ENCODE results near the gene CACNA1G. TPM values are rescaled to one million over a fixed set of nuclear protein-coding genes. Genes with fewer than 3 reads are reported as not detected.

Gene CACNA1G
- total RNA-seq, 2 experiments from 2014 or later = not detected

DNA sequence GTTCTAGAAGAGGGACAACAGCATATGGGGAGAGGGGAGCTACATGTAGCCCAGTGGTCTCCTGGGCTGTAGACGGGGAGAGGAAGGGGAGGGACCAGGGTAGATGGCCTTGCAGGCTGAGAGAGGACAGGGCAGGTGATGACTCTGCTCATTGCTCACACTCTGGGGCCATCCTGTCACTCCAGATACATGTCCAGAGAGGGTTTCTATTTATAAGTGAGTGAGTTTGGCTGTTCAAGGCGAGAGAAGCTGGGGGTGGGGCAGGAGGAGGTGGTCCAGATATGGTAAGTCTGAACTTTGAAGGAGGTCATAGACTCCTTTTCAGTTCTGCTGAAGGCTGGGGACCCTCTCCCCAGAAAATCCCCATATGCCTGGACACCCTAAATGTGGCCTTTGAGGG is 22.2 kb downstream of the CACNA1G start:
- Mint-ChIP-seq H3K4me3 (no peak overlapping the region), H3K4me1 (no peaks in the 10 kb centered on the region), H3K27me3 (peaks cover 22% of the 10 kb centered on the region), H3K27ac (no peak overlapping the region), H3K9me3 (no peaks in the 10 kb centered on the region), H3K36me3 (ENCODE audit: low read depth) (no peaks in the 10 kb centered on the region)
- ChIA-PET POLR2A (no interaction called here), CTCF (no interaction called here)
- no peak for DNase-seq

DNA sequence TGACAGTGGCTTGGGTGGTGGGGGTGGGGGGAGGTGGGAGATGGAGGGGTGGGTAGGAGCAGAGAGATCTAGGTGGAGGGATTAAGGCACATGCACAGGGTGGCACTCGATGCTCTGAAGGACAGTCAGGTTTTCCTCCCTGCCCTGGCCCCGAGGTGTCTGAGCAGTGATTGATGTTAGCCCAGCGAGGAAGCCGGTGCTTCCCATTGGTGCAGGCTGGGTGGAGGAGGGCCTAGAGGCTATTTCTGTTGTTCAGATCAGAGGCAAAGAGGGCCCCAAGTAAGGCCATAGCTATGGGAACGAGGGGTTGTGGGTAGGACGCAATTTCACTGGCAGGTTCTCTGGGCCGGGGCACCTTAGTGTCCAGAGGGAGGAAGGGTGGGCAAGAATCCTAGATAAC is 23.1 kb downstream of the CACNA1G start:
- DNase-seq = no peak
- Mint-ChIP-seq H3K27me3 (peaks cover 21% of the 10 kb centered on the region), H3K27ac (no peak overlapping the region), H3K36me3 (ENCODE audit: low read depth) (no peaks in the 10 kb centered on the region), H3K9me3 (no peaks in the 10 kb centered on the region), H3K4me1 (no peaks in the 10 kb centered on the region), H3K4me3 (no peak overlapping the region)
- CTCF ChIA-PET = no interaction called here
- POLR2A ChIA-PET = no interaction called here

DNA sequence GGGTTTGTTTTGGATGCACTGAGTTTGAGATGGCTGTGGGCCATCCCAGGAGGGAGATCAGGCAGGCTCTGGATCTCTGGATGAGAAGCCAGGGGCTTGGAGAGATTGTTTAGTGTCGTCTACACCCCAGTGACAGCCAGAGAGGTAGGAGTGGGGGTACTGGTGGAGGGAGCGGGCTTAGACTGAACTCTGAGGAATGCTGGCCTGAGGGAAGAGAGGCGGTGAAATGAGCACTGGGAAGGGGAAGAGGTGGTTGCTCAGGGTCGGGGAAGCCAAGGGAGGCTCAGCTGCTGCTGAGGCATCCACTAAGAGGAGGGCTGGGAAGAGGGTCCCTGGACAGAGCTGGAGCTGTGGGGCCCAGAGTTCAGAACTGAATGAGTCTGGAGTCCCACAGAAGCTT is 23.6 kb downstream of the CACNA1G start:
- DNase-seq = no peak
- Mint-ChIP-seq H3K27me3 (peaks cover 17% of the 10 kb centered on the region), H3K36me3 (ENCODE audit: low read depth) (no peaks in the 10 kb centered on the region), H3K27ac (no peak overlapping the region), H3K4me3 (no peak overlapping the region), H3K4me1 (no peaks in the 10 kb centered on the region), H3K9me3 (no peaks in the 10 kb centered on the region)
- CTCF ChIA-PET = no interaction called here
- POLR2A ChIA-PET = no interaction called here

DNA sequence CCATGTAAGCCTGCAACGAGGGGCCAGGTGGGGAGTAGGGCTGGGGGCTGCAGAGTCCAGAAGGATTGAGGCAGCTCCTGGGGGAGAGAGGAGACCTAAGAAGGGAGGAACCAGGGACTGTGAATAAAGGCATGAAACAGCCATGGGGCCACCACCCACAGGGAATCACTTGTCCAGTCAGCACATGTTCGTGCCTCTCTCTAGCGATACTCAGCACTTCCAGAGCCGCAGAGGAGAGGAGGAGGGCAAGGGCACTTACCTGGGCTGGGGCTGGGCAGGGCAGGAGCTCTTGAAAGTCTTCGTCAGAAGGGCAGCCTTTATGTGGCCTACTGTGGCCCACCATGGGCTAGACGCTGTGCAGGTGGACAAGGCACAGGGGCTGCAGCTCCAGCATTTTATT is 24.2 kb downstream of the CACNA1G start:
- Mint-ChIP-seq H3K36me3 (ENCODE audit: low read depth) (no peaks in the 10 kb centered on the region), H3K9me3 (no peaks in the 10 kb centered on the region), H3K4me3 (no peak overlapping the region), H3K27ac (no peak overlapping the region), H3K4me1 (no peaks in the 10 kb centered on the region), H3K27me3 (peaks cover 17% of the 10 kb centered on the region)
- ChIA-PET POLR2A (no interaction called here), CTCF (no interaction called here)
- DNase-seq = no peak

DNA sequence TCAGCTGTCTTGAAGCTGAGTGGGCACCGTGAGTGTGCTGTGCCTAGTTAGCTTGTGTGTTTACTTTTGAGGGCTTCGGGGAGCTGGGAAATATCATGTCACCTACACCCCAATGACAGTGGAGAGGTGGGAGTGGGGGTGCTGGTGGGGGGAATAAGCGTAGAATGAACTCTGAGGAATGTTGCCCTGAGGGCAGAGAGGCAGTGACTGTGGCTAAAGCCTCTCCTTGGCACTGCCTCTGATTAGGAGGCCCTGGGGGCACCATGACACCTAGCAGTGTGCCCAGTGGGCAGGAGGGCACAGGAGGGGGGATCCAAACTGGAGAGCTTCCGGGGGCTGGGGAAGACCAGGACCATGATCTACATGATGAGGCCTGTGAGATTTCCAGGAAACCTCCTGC is 24.8 kb downstream of the CACNA1G start:
- H3K4me3 Mint-ChIP-seq = no peak overlapping the region
- H3K4me1 Mint-ChIP-seq = no peaks in the 10 kb centered on the region
- no peaks in the 10 kb centered on the region for H3K9me3 Mint-ChIP-seq
- CTCF ChIA-PET = no interaction called here
- H3K27ac Mint-ChIP-seq = no peak overlapping the region
- H3K36me3 Mint-ChIP-seq (ENCODE audit: low read depth) = no peaks in the 10 kb centered on the region
- POLR2A ChIA-PET = no interaction called here
- no peak for DNase-seq
- peaks cover 17% of the 10 kb centered on the region for H3K27me3 Mint-ChIP-seq

DNA sequence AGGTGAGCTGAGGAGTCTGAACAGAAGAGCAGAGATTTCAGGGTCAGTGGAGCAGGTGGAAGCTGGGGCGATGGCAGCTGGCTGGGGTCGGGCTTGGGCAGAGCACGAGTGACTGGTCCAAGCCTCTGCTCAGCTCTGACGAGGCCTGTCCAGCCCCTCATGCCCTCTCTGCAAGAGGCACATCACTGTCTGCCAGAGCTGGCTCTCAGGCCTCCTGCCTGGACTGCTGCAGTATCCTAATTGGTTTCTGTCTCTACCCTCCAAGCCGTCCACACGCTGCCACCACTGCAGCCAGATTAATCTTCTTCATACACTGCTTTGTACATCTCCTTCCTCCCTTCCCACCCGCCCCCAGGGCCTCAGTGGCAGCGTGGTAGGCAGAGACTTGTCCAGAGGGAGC is 25.4 kb downstream of the CACNA1G start:
- DNase-seq = no peak
- POLR2A ChIA-PET = no interaction called here
- H3K4me1 Mint-ChIP-seq = no peaks in the 10 kb centered on the region
- peaks cover 17% of the 10 kb centered on the region for H3K27me3 Mint-ChIP-seq
- no peak overlapping the region for H3K4me3 Mint-ChIP-seq
- H3K9me3 Mint-ChIP-seq = no peaks in the 10 kb centered on the region
- CTCF ChIA-PET = no interaction called here
- H3K27ac Mint-ChIP-seq = no peak overlapping the region
- no peaks in the 10 kb centered on the region for H3K36me3 Mint-ChIP-seq (ENCODE audit: low read depth)

DNA sequence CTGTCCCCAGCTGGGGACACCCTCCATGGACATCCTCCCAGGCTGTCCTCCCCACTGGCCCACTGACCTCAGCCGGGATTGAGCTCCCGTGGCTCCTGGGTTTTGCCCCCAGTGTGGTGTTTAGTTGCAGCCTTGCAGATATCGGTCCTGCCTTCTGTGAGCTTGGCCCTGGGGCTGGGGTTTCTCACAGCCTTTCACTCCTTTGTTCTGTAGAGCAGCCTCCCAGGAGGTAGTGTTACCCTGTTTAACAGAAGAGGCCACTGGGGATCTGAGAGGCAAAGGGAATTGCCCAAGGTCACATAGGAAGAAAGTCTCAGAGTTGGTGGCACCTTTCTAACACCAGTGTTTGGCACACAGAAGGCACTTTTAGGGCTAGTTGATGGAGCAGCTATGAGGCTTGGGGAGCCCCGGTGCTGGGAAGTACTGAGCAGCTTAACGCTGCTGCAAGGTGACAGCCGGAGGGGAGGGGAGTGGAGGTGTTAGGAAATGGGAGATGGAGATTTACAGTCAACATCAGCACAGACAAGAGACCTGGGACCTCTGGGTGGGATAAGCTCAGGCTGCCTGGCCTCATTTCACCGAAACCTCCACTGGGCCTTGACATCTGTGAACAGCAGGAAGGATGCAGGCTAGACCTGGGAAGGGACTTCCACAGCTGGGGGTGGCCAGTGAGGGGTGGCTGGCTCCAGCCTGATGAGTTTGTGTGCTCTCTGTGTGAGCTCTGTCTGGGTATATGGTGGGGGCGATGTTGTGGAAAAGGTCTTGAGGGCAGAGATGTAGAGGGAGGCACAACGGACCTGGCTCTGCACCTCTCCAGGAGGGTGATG is 26.1 kb downstream of the CACNA1G start:
- H3K27me3 Mint-ChIP-seq = peaks cover 17% of the 10 kb centered on the region
- DNase-seq = no peak
- no peaks in the 10 kb centered on the region for H3K9me3 Mint-ChIP-seq
- ChIA-PET POLR2A (no interaction called here), CTCF (no interaction called here)
- H3K27ac Mint-ChIP-seq = no peak overlapping the region
- no peak overlapping the region for H3K4me3 Mint-ChIP-seq
- no peaks in the 10 kb centered on the region for H3K36me3 Mint-ChIP-seq (ENCODE audit: low read depth)
- H3K4me1 Mint-ChIP-seq = no peaks in the 10 kb centered on the region

DNA sequence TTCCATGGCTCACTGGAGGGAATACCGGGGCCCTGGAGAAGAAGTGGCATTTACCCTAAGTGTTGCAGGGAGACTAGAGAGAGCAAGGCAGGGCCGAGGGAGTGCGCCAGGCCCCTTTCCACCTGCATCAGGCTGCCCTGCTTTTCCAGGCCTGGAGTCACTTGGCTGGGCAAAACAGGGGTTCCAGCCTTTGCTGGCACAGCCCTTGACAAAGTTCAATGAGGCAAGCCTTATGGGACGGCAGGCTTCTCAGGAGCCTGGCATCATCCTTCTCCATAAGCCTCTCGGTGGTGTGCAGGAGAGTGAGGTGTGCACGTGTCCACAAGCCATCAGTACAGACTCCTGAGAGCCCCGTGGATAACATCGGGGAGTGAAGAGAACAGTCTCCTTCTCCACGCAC is 27.1 kb downstream of the CACNA1G start:
- peaks cover 11% of the 10 kb centered on the region for H3K27me3 Mint-ChIP-seq
- ChIA-PET CTCF (interaction anchor here (0.9 kb wide), 1 partner anchor 196 kb away, joined by 3 read pairs; no protein-coding TSS in a partner anchor), POLR2A (no interaction called here)
- no peak for DNase-seq
- no peaks in the 10 kb centered on the region for H3K36me3 Mint-ChIP-seq (ENCODE audit: low read depth)
- H3K27ac Mint-ChIP-seq = no peak overlapping the region
- no peak overlapping the region for H3K4me3 Mint-ChIP-seq
- H3K4me1 Mint-ChIP-seq = no peaks in the 10 kb centered on the region
- H3K9me3 Mint-ChIP-seq = no peaks in the 10 kb centered on the region

DNA sequence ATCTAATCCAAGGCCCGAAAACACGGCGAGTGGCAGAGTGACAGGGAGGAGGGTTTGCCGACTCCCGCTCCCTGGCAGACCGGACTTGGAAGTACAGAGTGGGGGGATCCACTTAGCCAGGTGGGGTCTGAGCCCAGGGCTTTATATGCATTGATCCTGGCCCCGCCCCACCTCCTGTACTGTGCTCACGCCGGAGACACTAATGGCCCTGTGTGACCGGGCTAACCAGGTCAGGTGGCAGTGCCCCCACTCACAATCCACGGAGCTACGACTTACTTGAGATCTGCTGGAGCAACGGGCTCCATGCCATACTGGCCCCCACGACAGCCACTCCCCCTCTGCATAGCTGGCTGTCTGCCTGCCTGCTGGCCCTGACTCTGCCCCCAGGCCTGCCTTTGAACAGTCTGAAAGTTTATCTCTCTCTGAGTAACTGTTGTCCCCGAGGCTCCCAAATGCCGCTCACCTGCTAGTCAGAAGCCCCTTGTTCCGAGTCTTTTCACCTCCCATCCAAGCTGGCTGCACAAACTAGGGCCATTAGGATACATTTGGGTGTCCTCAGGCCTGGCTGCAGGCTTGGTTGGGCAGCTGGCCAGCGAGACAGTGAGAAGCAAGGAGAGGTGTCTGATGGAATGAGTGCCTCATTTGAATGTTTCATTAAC is 28.0 kb downstream of the CACNA1G start:
- H3K4me3 Mint-ChIP-seq = no peak overlapping the region
- peaks cover 6% of the 10 kb centered on the region for H3K27me3 Mint-ChIP-seq
- no peak overlapping the region for H3K27ac Mint-ChIP-seq
- ChIA-PET CTCF (interaction anchor here (0.6 to 0.9 kb wide), 2 partner anchors 159 to 195 kb away, joined by 3 read pairs; no protein-coding TSS in a partner anchor), POLR2A (no interaction called here)
- H3K36me3 Mint-ChIP-seq (ENCODE audit: low read depth) = no peaks in the 10 kb centered on the region
- no peaks in the 10 kb centered on the region for H3K9me3 Mint-ChIP-seq
- no peak for DNase-seq
- no peaks in the 10 kb centered on the region for H3K4me1 Mint-ChIP-seq

DNA sequence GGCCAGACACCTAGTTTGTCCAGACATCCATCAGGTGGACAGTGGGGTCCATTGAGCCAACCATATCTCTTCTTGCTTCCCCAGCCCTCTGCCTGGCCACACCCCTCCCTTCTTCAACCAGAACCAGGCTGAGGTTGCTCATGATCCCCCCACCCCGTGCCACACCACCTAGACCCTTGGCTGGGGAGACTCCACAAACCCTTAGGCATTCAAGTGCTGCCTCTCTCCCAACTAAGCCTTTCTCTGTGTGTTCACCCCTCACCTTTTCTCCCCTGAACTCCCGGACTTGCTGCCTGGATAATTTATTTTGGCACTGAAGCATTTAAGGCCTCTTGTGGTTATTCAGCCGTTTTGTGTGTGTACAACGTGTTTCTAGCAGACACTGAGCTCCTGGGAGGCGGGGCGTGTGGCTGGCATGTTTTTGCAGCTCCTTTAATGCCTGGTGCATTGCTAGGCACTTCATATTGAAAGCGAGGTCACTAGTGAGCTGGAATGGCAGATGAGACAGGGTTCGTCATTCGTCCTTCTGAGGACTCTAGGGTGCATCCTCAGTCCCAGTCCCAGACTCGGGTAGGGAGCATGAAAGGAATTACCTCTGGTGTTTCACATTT is 28.7 kb downstream of the CACNA1G start:
- H3K4me3 Mint-ChIP-seq = no peak overlapping the region
- peaks cover 1% of the 10 kb centered on the region for H3K27me3 Mint-ChIP-seq
- ChIA-PET POLR2A (no interaction called here), CTCF (interaction anchor here (0.6 kb wide), 1 partner anchor 158 kb away, joined by 3 read pairs; no protein-coding TSS in a partner anchor)
- H3K27ac Mint-ChIP-seq = no peak overlapping the region
- H3K4me1 Mint-ChIP-seq = no peaks in the 10 kb centered on the region
- H3K36me3 Mint-ChIP-seq (ENCODE audit: low read depth) = no peaks in the 10 kb centered on the region
- DNase-seq = no peak
- H3K9me3 Mint-ChIP-seq = no peaks in the 10 kb centered on the region

DNA sequence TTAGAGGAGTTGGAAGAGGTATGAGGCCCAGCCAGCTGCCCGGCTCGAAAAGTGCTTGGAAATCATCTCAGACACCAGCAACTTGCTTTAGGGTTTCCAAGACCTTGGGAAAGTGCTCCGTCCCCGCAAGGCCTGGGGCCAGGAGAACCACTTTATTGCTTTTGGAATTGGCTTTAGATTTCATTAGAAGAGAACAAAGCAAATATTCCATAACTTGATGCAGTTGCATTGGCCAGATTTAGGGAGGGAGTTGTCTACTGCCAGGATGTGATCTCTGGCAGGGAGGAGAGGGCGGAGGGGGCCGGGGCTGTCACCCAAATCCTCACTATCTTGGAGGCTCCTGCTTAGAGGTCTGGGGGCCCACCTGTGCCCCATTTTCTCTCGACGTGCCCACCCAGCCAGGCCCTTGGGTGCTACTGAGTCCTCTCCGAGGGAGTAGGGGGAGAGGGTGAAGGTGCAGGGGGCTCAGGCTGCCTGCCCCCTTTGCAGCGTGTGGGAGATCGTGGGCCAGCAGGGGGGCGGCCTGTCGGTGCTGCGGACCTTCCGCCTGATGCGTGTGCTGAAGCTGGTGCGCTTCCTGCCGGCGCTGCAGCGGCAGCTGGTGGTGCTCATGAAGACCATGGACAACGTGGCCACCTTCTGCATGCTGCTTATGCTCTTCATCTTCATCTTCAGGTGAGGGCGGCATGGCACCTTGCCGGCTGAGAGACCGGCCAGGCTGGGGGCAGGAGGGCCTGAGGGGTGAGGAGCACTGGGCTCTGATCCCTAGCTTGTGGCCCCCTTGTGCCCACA is 30.6 kb downstream of the CACNA1G start:
- Mint-ChIP-seq H3K36me3 (ENCODE audit: low read depth) (no peaks in the 10 kb centered on the region), H3K27me3 (no peaks in the 10 kb centered on the region), H3K4me3 (no peak overlapping the region), H3K9me3 (no peaks in the 10 kb centered on the region), H3K27ac (no peak overlapping the region), H3K4me1 (no peaks in the 10 kb centered on the region)
- DNase-seq = no peak
- ChIA-PET POLR2A (no interaction called here), CTCF (no interaction called here)

DNA sequence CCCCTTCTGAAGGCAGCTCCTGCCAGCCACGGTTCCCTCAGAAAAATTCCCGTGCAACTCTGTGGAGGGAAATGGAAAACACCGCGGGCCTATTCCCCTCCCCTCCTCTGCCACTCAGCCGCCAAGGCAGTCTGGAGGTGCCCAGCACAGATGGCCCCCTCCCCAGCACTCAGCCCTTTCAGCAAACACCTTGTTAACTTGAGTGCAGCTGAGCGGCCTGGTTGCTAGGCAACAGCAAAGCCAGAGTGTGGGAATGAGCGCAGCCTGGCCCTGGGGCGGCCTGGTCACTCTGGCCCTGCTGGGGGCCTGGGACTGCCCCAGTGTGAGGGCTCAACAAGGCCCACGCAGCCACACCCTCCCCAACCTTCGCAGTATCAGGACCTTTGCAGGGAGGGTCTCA is 32.8 kb downstream of the CACNA1G start:
- ChIA-PET CTCF (interaction anchor here (0.6 kb wide), 1 partner anchor 61 kb away, joined by 5 read pairs; no protein-coding TSS in a partner anchor), POLR2A (no interaction called here)
- Mint-ChIP-seq H3K27ac (no peak overlapping the region), H3K36me3 (ENCODE audit: low read depth) (no peaks in the 10 kb centered on the region), H3K4me3 (no peak overlapping the region), H3K4me1 (no peaks in the 10 kb centered on the region), H3K9me3 (no peaks in the 10 kb centered on the region), H3K27me3 (no peaks in the 10 kb centered on the region)
- no peak for DNase-seq

DNA sequence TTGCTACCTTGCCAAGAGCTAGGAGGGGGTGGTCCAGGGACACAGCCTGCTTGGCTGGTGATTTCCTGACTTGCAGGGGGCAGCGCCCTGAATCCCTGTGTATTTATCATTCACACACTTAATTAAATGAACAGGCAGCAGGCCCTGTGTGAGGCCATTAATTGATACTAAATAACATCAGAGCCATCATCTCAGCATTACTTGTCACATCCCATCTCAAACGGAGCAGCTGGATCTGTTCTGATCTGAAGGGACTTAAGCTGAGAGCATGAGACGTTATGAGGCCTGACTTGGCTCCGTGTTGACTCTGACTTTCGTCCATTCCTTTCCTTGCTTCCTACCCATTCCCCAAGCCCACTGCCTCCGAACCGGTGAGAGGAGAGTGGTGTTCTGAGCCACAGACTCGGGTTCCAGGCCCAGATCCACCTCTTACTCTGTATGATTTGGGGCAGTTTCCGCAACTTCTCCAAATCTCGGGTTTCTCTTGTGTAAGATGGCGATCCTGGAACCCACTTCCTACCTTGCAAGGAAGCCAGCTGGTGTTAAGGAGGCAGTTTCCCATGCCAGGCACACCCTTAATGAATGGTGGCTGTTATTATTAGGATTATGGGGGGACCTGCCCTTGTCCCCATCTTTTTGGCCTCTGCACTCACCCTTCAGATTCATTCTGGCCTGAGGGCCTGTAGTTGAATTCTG is 33.8 kb downstream of the CACNA1G start:
- Mint-ChIP-seq H3K27me3 (no peaks in the 10 kb centered on the region), H3K4me1 (no peaks in the 10 kb centered on the region), H3K9me3 (no peaks in the 10 kb centered on the region), H3K36me3 (ENCODE audit: low read depth) (no peaks in the 10 kb centered on the region), H3K27ac (no peak overlapping the region), H3K4me3 (no peak overlapping the region)
- CTCF ChIA-PET = no interaction called here
- no peak for DNase-seq
- POLR2A ChIA-PET = no interaction called here
